ENCODE measurements around the gene LACTBL1.

DNA sequence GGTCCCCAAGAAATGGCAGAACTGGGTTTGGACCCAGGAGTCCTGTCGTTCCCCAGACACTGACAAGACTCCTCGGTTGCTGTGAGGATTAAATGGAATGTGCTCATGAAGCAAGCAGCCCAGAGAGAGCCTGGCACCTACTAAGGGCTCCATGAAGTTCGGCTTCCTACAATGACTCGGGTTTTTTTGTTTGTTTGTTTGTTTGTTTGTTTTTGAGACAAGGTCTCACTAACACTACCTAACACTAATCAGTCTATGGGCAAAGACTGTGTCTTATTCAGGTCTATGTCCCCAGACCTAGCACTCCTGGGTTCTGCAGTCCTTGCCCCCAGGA lies 3.4 kb upstream of the LACTBL1 start:
- TF ChIP-seq, protein P1, sequence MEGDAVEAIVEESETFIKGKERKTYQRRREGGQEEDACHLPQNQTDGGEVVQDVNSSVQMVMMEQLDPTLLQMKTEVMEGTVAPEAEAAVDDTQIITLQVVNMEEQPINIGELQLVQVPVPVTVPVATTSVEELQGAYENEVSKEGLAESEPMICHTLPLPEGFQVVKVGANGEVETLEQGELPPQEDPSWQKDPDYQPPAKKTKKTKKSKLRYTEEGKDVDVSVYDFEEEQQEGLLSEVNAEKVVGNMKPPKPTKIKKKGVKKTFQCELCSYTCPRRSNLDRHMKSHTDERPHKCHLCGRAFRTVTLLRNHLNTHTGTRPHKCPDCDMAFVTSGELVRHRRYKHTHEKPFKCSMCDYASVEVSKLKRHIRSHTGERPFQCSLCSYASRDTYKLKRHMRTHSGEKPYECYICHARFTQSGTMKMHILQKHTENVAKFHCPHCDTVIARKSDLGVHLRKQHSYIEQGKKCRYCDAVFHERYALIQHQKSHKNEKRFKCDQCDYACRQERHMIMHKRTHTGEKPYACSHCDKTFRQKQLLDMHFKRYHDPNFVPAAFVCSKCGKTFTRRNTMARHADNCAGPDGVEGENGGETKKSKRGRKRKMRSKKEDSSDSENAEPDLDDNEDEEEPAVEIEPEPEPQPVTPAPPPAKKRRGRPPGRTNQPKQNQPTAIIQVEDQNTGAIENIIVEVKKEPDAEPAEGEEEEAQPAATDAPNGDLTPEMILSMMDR (conservative IDR thresholded peaks at IDR 0.05 in 1 of 2, IDR thresholded peaks at IDR 0.05 in 1 of 2; ENCODE audit: low read depth in 1 of 2, low read length in 2 of 2), result no peak
- TF ChIP-seq EZH2 (IDR thresholded peaks at IDR 0.05; ENCODE audit: low read length, missing control alignments), result no peak
